ENCODE measurements around the gene DAPK2. TPM values are rescaled to one million over a fixed set of nuclear protein-coding genes. Genes with fewer than 3 reads are reported as not detected.
A peak's percentile ranks its signal among the peaks of the same experiment; 100 is the strongest.

DAPK2 gene
- total RNA-seq, 1 donor from 2014 or later = 1.6 TPM

DNA sequence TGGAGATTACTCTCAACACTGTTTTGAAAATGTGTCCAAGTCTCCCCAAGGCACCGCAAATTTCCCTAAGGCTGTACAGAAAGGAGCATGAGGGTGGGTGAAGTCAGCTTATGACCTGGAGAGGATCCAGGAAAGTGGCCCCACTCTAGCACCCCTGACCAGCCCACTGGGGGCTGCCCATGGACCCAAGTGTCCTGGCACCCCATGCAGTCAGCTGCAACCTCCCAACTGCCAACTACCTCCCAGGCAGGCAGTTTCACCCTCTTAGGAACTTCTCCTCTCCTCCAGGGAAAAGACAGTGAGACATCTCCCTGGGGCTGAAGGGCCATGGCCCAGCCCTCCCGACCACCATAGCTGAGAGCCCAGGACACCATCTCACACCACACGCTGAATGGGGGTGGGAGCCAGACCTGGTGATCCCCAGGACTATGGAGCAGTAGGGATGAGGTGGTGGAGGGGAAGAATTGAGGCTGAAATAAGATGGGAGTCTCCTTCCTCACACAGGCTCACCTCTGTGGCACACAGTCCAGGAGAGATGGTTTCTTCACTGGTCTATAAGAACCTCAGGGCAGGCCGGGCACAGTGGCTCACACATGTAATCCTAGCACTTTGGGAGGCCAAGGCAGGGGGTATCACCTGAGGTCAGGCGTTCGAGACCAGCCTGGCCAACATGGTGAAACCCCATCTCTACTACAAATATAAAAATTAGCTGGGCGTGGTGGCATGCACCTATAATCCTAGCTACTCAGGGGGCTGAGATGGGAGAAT lies 104.4 kb downstream of the DAPK2 start:
- no peak for DNase-seq (ENCODE audit: low spot score)
- Mint-ChIP-seq H3K9me3 (ENCODE audit: low read depth) (no peaks in the 10 kb centered on the region), H3K36me3 (ENCODE audit: low read depth) (no peaks in the 10 kb centered on the region), H3K27me3 (ENCODE audit: low read depth) (no peaks in the 10 kb centered on the region), H3K4me1 (ENCODE audit: low read depth) (peaks cover 31% of the 10 kb centered on the region), H3K27ac (ENCODE audit: unreplicated experiment) (no peak overlapping the region), H3K4me3 (ENCODE audit: unreplicated experiment) (no peak overlapping the region)
- TF ChIP-seq, protein P1, sequence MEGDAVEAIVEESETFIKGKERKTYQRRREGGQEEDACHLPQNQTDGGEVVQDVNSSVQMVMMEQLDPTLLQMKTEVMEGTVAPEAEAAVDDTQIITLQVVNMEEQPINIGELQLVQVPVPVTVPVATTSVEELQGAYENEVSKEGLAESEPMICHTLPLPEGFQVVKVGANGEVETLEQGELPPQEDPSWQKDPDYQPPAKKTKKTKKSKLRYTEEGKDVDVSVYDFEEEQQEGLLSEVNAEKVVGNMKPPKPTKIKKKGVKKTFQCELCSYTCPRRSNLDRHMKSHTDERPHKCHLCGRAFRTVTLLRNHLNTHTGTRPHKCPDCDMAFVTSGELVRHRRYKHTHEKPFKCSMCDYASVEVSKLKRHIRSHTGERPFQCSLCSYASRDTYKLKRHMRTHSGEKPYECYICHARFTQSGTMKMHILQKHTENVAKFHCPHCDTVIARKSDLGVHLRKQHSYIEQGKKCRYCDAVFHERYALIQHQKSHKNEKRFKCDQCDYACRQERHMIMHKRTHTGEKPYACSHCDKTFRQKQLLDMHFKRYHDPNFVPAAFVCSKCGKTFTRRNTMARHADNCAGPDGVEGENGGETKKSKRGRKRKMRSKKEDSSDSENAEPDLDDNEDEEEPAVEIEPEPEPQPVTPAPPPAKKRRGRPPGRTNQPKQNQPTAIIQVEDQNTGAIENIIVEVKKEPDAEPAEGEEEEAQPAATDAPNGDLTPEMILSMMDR (IDR thresholded peaks at IDR 0.05) = no peak

DNA sequence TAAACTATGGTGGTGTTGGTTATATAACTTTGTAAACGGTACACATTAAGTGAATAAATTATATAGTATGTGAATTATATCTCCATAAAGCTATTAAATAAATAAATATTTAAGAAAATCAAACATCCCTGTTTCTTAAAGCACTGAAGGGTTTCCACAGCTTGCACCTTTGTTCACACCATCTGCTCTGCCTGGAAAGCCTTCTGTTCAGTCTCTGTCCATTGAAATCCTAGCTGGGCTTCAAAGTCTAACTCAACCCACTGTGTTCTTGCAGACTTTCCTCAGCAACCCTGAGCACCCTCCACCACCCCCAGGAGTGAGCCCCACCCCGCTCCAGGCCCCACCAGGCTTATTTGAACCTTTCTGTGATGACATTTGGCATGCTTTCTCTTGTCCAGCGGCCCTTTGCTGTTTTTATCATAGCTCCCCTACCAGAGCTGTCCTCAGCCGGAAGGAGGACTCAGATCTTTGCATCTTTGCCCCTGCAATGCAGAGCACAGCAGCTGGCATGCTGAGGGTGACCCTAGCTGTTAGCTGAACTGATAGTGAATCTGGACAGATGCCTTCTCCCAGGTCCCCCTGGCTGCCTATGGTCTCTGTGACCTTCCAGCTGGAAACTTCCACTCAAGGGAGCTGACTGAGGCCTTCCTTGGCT lies 105.2 kb downstream of the DAPK2 start:
- H3K4me1 Mint-ChIP-seq (ENCODE audit: low read depth) = peaks cover 31% of the 10 kb centered on the region
- H3K27me3 Mint-ChIP-seq (ENCODE audit: low read depth) = no peaks in the 10 kb centered on the region
- H3K27ac Mint-ChIP-seq (ENCODE audit: unreplicated experiment) = no peak overlapping the region
- TF ChIP-seq, protein P1 (IDR thresholded peaks at IDR 0.05) = no peak
- no peaks in the 10 kb centered on the region for H3K9me3 Mint-ChIP-seq (ENCODE audit: low read depth)
- no peaks in the 10 kb centered on the region for H3K36me3 Mint-ChIP-seq (ENCODE audit: low read depth)
- H3K4me3 Mint-ChIP-seq (ENCODE audit: unreplicated experiment) = no peak overlapping the region
- no peak for DNase-seq (ENCODE audit: low spot score)

DNA sequence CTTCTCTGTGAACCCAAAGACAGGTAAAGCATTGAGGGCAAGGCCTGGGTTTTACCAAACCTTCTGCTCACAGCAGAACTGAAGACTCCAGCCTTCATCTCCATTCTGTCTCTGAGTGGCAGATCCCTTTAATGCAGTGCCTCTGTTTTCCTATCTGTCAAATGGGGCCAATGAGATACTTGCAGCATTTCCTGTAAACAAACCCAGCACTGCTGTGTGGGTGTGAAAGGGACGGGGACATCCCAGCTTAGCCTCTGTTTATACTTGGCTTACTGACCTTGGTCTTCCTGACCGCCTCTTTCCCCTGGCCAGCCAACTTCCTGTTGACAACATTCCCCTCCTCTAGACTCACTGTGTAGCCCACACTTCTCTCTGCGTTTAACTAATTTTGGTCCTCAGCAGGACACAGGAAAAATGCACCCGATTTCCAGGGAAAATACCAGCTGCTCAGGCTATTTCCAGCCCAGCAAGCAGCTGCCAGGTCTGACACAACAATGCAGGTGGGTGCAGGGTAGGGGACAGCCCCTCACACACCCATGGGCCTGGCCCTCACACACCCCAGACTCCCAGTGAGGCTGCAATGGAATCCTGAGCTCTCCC lies 106.7 kb downstream of the DAPK2 start:
- Mint-ChIP-seq H3K4me3 (ENCODE audit: unreplicated experiment) (no peak overlapping the region), H3K4me1 (ENCODE audit: low read depth) (peaks cover 28% of the 10 kb centered on the region), H3K36me3 (ENCODE audit: low read depth) (no peaks in the 10 kb centered on the region), H3K27me3 (ENCODE audit: low read depth) (no peaks in the 10 kb centered on the region), H3K9me3 (ENCODE audit: low read depth) (no peaks in the 10 kb centered on the region), H3K27ac (ENCODE audit: unreplicated experiment) (peak overlapping the region; percentile 47)
- TF ChIP-seq, protein P1 (IDR thresholded peaks at IDR 0.05) = no peak
- DNase-seq (ENCODE audit: low spot score) = no peak

DNA sequence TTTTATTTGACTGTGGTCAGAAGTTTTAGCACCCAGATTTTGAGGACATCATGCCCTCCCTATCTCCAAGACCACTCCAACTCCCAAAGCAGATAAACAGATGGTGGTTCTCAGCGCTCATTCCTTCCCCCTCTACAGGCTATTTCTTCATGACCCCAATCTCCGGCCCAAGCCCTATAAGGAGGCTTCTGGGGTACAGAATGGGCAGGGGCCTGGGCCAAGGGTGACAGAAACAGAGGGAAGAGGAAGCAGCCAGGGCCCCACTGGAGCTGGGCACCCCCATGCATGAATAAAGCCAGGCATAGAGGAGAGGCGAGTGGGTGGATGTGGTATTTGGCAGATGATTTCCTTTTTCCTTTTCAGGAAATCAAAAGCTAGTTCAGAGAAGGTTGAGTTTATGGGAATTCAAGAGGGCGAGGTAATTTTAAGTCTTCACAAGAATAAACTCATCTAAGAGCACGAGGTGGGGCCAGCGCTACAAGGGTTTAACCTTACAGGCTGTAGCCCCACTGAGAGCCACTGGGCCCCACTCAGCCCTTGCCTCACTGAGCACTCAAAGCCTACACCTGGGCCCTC lies 107.7 kb downstream of the DAPK2 start:
- H3K4me1 Mint-ChIP-seq (ENCODE audit: low read depth) = peaks cover 32% of the 10 kb centered on the region
- H3K4me3 Mint-ChIP-seq (ENCODE audit: unreplicated experiment) = no peak overlapping the region
- H3K27ac Mint-ChIP-seq (ENCODE audit: unreplicated experiment) = no peak overlapping the region
- TF ChIP-seq, protein P1 (IDR thresholded peaks at IDR 0.05) = no peak
- H3K36me3 Mint-ChIP-seq (ENCODE audit: low read depth) = no peaks in the 10 kb centered on the region
- H3K9me3 Mint-ChIP-seq (ENCODE audit: low read depth) = no peaks in the 10 kb centered on the region
- DNase-seq (ENCODE audit: low spot score) = no peak
- H3K27me3 Mint-ChIP-seq (ENCODE audit: low read depth) = no peaks in the 10 kb centered on the region

DNA sequence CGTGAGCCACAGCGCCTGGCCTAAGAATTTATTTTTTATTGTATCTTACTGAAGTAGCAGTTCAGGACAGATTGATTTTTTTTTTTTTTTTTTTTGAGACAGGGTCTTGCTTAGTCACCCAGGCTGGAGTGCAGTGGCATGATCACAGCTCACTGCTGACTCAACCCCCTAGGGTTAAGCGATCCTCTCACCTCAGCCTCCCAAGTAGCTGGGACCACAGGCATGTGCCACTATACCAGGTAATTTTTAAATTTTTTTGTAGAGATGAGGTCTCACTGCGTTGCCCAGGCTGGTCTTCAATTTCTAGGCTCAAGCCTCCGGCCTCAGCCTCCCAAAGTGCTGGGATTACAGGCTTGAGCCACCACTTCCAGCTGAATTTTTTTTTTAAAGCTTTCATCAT lies 112.8 kb downstream of the DAPK2 start:
- Mint-ChIP-seq H3K9me3 (ENCODE audit: low read depth) (no peaks in the 10 kb centered on the region), H3K36me3 (ENCODE audit: low read depth) (no peaks in the 10 kb centered on the region), H3K27ac (ENCODE audit: unreplicated experiment) (no peak overlapping the region), H3K4me3 (ENCODE audit: unreplicated experiment) (no peak overlapping the region), H3K4me1 (ENCODE audit: low read depth) (peaks cover 7% of the 10 kb centered on the region), H3K27me3 (ENCODE audit: low read depth) (peaks cover under 1% of the 10 kb centered on the region)
- TF ChIP-seq, protein P1 (IDR thresholded peaks at IDR 0.05) = no peak
- DNase-seq (ENCODE audit: low spot score) = no peak

Measured in chondrocyte (in vitro differentiated cells).